ENCODE results near the gene CACNB2.
"Not testable (repeated sequence)": the region's sequence is repeated elsewhere in the genome, so short reads cannot be mapped to it uniquely, and the experiment has no call there.

Gene CACNB2

DNA sequence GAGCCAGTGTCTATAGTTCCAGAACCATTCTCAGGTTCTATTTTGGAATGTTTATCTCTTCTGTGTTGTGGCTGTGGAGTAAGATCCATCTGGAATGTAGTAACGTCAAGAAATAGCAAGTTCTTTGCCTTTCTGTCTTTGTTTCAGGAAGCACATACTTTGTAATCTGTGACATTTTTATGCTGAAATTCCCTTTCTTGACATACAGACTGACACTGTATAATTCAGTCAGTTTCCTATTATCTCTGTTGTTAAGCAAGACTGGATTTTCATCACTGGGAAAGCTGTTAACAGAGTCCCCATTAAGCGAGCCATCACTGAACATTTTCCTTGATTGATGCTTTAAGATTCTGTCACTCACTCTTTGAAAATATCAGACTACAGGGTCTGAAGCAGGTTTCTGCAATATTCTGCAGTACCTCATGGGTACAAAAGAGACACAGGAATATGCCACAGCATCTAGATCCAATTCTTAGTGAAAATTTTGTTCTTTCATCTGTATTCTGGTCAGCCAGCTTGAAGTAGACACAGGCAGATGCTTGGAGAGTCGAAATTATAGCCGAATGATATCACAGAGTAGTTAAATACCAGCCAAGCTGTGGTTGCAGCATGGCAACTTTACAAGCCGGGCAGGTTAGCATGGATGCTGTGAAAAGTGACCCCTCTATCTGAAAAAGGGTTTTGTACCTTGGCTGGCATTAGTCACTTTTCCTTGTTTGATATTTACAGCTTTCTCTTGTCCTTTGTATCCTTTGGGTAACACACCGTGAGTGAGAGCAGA lies 62.6 kb downstream of the CACNB2 start:
- no peaks in the 10 kb centered on the region for H3K36me3 Mint-ChIP-seq
- H3K27me3 Mint-ChIP-seq, result peaks cover 2% of the 10 kb centered on the region
- H3K27ac Mint-ChIP-seq, result no peak overlapping the region
- no peak overlapping the region for H3K4me3 Mint-ChIP-seq
- H3K4me1 Mint-ChIP-seq (ENCODE audit: low read depth), result peaks cover 6% of the 10 kb centered on the region
- H3K9me3 Mint-ChIP-seq (ENCODE audit: low read depth), result no peaks in the 10 kb centered on the region

DNA sequence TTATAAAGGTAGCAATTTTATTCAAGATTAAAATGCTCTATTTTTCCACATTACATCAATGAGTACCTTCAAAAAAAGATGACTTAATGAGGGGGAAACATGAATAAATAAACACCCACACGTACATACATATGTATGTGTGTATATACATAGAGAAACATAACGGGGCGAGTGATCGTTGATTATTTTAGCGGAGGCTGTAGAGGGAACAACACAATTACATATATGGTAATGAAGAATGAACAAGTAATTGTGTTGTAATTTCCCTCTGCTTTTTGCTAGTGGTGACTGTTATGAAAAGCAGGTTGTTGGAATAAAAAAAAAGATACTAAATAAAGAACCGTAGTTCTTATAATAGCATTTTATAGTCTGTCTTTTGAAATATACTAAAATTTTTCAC lies 63.2 kb downstream of the CACNB2 start:
- H3K4me3 Mint-ChIP-seq, result no peak overlapping the region
- no peak overlapping the region for H3K27ac Mint-ChIP-seq

DNA sequence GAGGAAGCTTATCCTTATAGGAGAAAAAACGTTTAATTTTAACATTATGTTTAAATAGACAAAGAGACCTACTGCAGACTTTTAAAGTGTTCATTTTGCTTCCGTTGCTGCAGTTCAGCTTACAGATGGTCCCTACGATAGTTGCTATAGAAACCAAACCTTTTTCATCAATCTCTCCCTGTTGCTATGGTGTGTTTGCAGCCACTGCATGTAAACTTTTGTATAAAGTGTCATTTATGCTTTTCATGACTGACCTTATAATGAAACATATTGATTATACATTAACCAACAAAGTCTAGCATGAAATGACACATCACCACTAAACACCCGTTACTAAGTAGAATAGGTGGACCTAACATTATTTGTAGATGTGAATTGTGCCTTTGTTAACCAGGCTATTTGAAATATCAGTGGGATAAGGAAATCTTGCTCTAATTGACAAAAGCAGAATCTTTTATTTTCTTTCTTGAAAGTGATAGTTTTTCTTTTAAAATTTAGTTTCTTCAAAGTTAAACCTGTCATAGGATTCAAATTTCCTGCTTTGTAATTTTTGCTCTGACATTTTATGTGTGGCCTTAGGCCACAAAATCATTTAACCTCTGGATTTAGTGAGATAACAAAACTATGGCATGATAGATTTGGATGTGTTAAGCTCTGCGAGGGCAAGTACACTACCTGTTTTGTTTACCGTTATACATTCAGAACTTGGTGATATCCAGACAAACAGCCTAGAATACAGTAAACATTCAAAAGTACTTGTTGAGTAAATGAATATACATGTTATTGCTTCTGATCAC lies 64.0 kb downstream of the CACNB2 start:
- no peak overlapping the region for H3K27ac Mint-ChIP-seq
- H3K4me1 Mint-ChIP-seq (ENCODE audit: low read depth), result peaks cover 6% of the 10 kb centered on the region
- peaks cover 2% of the 10 kb centered on the region for H3K27me3 Mint-ChIP-seq
- H3K4me3 Mint-ChIP-seq, result no peak overlapping the region
- no peaks in the 10 kb centered on the region for H3K36me3 Mint-ChIP-seq
- no peaks in the 10 kb centered on the region for H3K9me3 Mint-ChIP-seq (ENCODE audit: low read depth)

More for the DNA sequence above, 63.2 kb downstream of the CACNB2 start:
- Mint-ChIP-seq H3K27me3 (peaks cover 2% of the 10 kb centered on the region), H3K9me3 (ENCODE audit: low read depth) (no peaks in the 10 kb centered on the region), H3K4me1 (ENCODE audit: low read depth) (peaks cover 6% of the 10 kb centered on the region), H3K36me3 (no peaks in the 10 kb centered on the region)

GRCh38 chr10:18205098-18205834 lies 65.0 kb downstream of the CACNB2 start:
- Mint-ChIP-seq H3K27me3 (no peaks in the 10 kb centered on the region), H3K36me3 (no peaks in the 10 kb centered on the region), H3K4me3 (no peak overlapping the region), H3K27ac (no peak overlapping the region), H3K4me1 (ENCODE audit: low read depth) (peaks cover 6% of the 10 kb centered on the region), H3K9me3 (ENCODE audit: low read depth) (no peaks in the 10 kb centered on the region)

GRCh38 chr10:18208186-18208585 lies 68.0 kb downstream of the CACNB2 start:
- not testable (repeated sequence) for H3K27me3 Mint-ChIP-seq; H3K9me3 Mint-ChIP-seq (ENCODE audit: low read depth); H3K27ac Mint-ChIP-seq; H3K36me3 Mint-ChIP-seq; H3K4me3 Mint-ChIP-seq; H3K4me1 Mint-ChIP-seq (ENCODE audit: low read depth)

DNA sequence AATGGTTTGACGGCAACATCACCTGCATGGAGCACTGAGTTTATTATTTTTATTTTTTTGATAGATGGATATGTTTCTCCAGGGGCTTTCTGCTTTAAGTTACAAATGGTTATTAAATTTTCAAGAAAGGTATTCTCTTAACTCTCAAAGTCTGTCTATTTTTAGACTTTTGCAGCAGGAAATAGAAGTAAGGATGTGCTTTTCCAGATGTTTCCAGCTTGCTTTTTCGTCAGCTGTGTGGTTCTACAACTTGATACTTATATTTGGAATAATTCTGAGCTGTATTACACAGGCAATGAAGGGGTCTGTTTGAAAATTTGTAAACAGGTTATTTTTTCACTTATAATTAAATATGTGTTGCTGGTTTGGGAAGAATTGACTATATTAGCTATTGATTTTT lies 69.0 kb downstream of the CACNB2 start:
- Mint-ChIP-seq H3K4me1 (ENCODE audit: low read depth) (peaks cover under 1% of the 10 kb centered on the region), H3K9me3 (ENCODE audit: low read depth) (no peaks in the 10 kb centered on the region), H3K36me3 (no peaks in the 10 kb centered on the region), H3K27ac (no peak overlapping the region), H3K27me3 (peaks cover 2% of the 10 kb centered on the region), H3K4me3 (no peak overlapping the region)

DNA sequence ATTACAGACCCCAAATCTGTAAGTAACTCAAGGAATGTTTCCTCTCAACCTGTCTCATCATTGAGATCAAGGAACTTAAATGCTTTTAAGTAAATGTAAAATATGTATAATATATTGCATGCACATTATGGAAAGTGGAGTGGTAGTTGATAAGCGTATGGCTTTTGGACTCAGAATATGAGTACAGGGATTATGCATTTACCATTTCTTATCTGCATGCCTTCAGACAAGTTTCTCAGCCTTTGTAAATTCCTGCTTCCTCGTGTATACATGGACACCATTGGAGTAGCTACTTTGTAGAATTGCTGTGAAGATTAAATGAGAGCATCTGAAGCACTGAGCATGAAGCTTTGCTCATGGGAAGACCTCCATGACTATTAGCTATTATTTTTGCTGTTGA lies 70.5 kb downstream of the CACNB2 start:
- Mint-ChIP-seq H3K4me1 (ENCODE audit: low read depth) (no peaks in the 10 kb centered on the region), H3K27ac (no peak overlapping the region), H3K36me3 (no peaks in the 10 kb centered on the region), H3K4me3 (no peak overlapping the region), H3K9me3 (ENCODE audit: low read depth) (no peaks in the 10 kb centered on the region), H3K27me3 (peaks cover 5% of the 10 kb centered on the region)

- H3K4me1 Mint-ChIP-seq (ENCODE audit: low read depth), result no peaks in the 10 kb centered on the region
Measured at GRCh38 chr10:18211862-18212261, 71.6 kb downstream of the CACNB2 start.

GRCh38 chr10:18213271-18213670 lies 73.0 kb downstream of the CACNB2 start:
- Mint-ChIP-seq H3K27ac (no peak overlapping the region), H3K27me3 (peaks cover 5% of the 10 kb centered on the region), H3K36me3 (no peaks in the 10 kb centered on the region), H3K9me3 (ENCODE audit: low read depth) (no peaks in the 10 kb centered on the region), H3K4me1 (ENCODE audit: low read depth) (no peaks in the 10 kb centered on the region), H3K4me3 (no peak overlapping the region)

More at GRCh38 chr10:18211862-18212261, 71.6 kb downstream of the CACNB2 start:
- Mint-ChIP-seq H3K27ac (no peak overlapping the region), H3K27me3 (peaks cover 5% of the 10 kb centered on the region), H3K36me3 (no peaks in the 10 kb centered on the region), H3K9me3 (ENCODE audit: low read depth) (no peaks in the 10 kb centered on the region), H3K4me3 (no peak overlapping the region)

DNA sequence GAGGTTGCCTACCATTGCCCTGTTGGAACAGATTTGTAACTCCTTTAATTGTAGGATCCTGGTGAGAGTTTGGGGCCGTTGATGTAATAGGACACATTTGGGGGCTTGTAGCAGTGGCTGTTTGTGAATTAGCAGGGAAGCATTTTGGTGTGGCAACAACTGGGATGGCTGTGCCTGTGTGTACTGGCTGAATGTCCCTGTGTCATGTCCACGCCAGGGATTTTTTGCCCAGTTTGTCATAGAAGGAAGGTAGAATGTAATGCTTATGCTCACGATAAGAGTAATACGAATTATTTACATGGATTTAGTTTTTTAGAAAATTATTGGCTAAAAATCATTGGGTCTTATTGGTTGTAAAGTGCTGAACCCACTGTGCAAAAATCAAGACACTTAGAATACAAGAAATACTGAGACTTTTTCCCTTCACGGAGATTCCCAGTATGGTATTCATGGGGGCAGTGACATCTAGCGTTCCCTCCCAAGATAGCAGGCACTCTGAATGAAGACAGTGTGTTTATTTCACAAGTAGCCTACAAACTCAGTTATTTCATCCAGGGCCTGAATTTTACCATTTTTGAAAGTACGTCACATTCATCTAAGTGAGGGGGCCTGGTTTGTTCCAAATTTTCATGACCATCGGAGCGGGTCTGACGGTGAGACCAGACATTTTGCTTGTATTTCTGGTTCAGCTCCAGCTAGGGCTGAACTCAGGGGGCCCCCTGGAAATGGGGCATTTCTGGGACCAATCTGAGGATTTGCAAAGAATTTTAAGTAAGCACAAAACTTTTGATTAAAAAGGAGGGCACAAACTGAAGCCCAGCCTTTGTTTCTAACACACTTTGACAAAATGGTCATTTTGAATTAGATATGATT lies 74.7 kb downstream of the CACNB2 start:
- H3K4me1 Mint-ChIP-seq (ENCODE audit: low read depth), result no peaks in the 10 kb centered on the region
- no peak overlapping the region for H3K27ac Mint-ChIP-seq
- no peak overlapping the region for H3K4me3 Mint-ChIP-seq
- no peaks in the 10 kb centered on the region for H3K36me3 Mint-ChIP-seq
- H3K9me3 Mint-ChIP-seq (ENCODE audit: low read depth), result no peaks in the 10 kb centered on the region
- H3K27me3 Mint-ChIP-seq, result peaks cover 5% of the 10 kb centered on the region

- no peaks in the 10 kb centered on the region for H3K9me3 Mint-ChIP-seq (ENCODE audit: low read depth)
- peaks cover 5% of the 10 kb centered on the region for H3K27me3 Mint-ChIP-seq
- no peaks in the 10 kb centered on the region for H3K36me3 Mint-ChIP-seq
- no peak overlapping the region for H3K27ac Mint-ChIP-seq
- no peak overlapping the region for H3K4me3 Mint-ChIP-seq
- no peaks in the 10 kb centered on the region for H3K4me1 Mint-ChIP-seq (ENCODE audit: low read depth)
Measured at GRCh38 chr10:18216482-18216881, 76.3 kb downstream of the CACNB2 start.

GRCh38 chr10:18217577-18217976 lies 77.4 kb downstream of the CACNB2 start:
- H3K9me3 Mint-ChIP-seq (ENCODE audit: low read depth), result no peaks in the 10 kb centered on the region
- H3K36me3 Mint-ChIP-seq, result no peaks in the 10 kb centered on the region
- H3K4me3 Mint-ChIP-seq, result no peak overlapping the region
- no peak overlapping the region for H3K27ac Mint-ChIP-seq
- no peaks in the 10 kb centered on the region for H3K4me1 Mint-ChIP-seq (ENCODE audit: low read depth)
- H3K27me3 Mint-ChIP-seq, result peaks cover 5% of the 10 kb centered on the region

DNA sequence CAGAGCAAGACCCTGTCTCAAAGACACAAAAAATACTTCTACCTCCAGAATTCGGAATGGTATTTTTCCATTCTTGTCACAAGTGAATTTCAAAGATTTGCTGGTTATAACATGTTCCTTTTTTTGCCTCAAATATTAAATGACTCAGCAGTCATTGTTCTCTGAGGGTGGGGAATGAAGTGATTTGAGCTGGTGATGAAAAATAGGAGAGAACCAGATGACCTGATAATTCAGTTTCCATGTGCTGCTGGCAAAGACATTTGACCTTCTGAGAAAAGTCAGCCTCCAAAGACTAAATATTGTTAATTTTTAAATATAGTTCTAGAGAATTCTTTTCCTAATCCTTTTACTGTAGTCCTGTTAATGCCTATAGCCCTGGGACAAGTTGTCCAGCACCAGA lies 78.9 kb downstream of the CACNB2 start:
- no peaks in the 10 kb centered on the region for H3K4me1 Mint-ChIP-seq (ENCODE audit: low read depth)
- H3K27ac Mint-ChIP-seq, result no peak overlapping the region
- no peaks in the 10 kb centered on the region for H3K9me3 Mint-ChIP-seq (ENCODE audit: low read depth)
- H3K4me3 Mint-ChIP-seq, result no peak overlapping the region
- peaks cover 3% of the 10 kb centered on the region for H3K27me3 Mint-ChIP-seq
- no peaks in the 10 kb centered on the region for H3K36me3 Mint-ChIP-seq

DNA sequence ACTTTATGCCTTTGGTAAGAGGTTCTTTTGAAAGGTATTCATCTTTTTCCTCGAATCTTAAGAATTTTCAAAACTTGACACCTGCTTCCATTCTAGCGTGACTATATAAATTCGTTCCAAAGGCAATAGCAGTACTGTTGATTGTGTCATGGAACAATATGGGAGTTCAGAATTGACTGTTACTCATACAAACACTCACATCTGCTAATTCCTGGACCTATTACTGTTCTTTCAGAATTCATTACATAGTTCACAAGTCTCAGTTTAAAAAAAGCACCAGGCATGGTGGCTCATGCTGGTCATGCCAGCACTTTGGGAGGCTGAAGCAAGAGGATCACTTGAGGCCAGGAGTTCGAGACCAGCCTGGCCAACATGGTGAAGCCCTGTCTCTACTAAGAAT lies 80.9 kb downstream of the CACNB2 start:
- H3K27me3 Mint-ChIP-seq, result no peaks in the 10 kb centered on the region
- H3K4me3 Mint-ChIP-seq, result no peak overlapping the region
- no peaks in the 10 kb centered on the region for H3K36me3 Mint-ChIP-seq
- H3K27ac Mint-ChIP-seq, result no peak overlapping the region
- H3K4me1 Mint-ChIP-seq (ENCODE audit: low read depth), result no peaks in the 10 kb centered on the region
- H3K9me3 Mint-ChIP-seq (ENCODE audit: low read depth), result no peaks in the 10 kb centered on the region
